Hepatocyte (in vitro differentiated cells): ENCODE results near the gene ATXN10. TPM values are rescaled to one million over a fixed set of nuclear protein-coding genes. Genes with fewer than 3 reads are reported as not detected.

Experiments
- DNase-seq: peaks from one replicate; pipeline ENCODE4 v3.0.0-alpha.2; 2016; ENCODE audit warnings: low spot score
- H2AFZ ChIP-seq: fragments of 200-600 bp; sonication (generic); 2 replicates; pipeline ENCODE4 v1.6.0; 2016; ENCODE audit warnings: antibody characterized with exemption, mild to moderate bottlenecking
- H3K27ac ChIP-seq: fragments of 200-600 bp; sonication (generic); 2 replicates; pipeline ENCODE4 v1.5.1; 2016; ENCODE audit warnings: mild to moderate bottlenecking
- H3K27me3 ChIP-seq: fragments of 200-600 bp; sonication (generic); 2 replicates; pipeline ENCODE4 v1.6.1; 2016
- H3K36me3 ChIP-seq: fragments of 200-600 bp; sonication (generic); replicated peaks from 2 replicates; pipeline ENCODE4 v1.5.1; 2016; ENCODE audit warnings: low read depth; ENCODE audit not compliant: insufficient read depth
- H3K4me1 ChIP-seq: fragments of 200-600 bp; sonication (generic); 2 replicates; pipeline ENCODE4 v1.5.1; 2016; ENCODE audit warnings: mild to moderate bottlenecking, moderate library complexity; ENCODE audit not compliant: insufficient read depth
- H3K4me2 ChIP-seq: fragments of 200-600 bp; sonication (generic); 2 replicates; pipeline ENCODE4 v1.6.0; 2016
- H3K4me3 ChIP-seq: fragments of 200-600 bp; sonication (generic); 2 replicates; pipeline ENCODE4 v1.5.1; 2016; ENCODE audit warnings: mild to moderate bottlenecking
- H3K79me2 ChIP-seq: fragments of 200-600 bp; sonication (generic); 2 replicates; pipeline ENCODE4 v1.6.0; 2017; ENCODE audit warnings: mild to moderate bottlenecking
- H3K9me2 ChIP-seq: fragments of 200-600 bp; sonication (generic); replicated peaks from 2 replicates; pipeline ENCODE4 v1.6.0; 2017; ENCODE audit warnings: mild to moderate bottlenecking; ENCODE audit not compliant: insufficient read depth
- H3K9me3 ChIP-seq: fragments of 200-600 bp; sonication (generic); 2 replicates; pipeline ENCODE4 v1.5.1; 2016; ENCODE audit warnings: low read depth, mild to moderate bottlenecking
- H4K20me1 ChIP-seq: fragments of 200-600 bp; sonication (generic); 2 replicates; pipeline ENCODE4 v1.6.0; 2016; ENCODE audit warnings: mild to moderate bottlenecking; ENCODE audit not compliant: insufficient read depth, poor library complexity, severe bottlenecking
- CTCF ChIP-seq: fragments of 200-600 bp; sonication (generic); IDR thresholded peaks from 2 replicates; pipeline ENCODE4 v1.5.1; 2016; ENCODE audit warnings: antibody characterized with exemption, mild to moderate bottlenecking; ENCODE audit not compliant: poor library complexity
- EZH2 ChIP-seq: fragments of 200-600 bp; sonication (generic); IDR thresholded peaks from 2 replicates; pipeline ENCODE4 v1.6.1; 2016; ENCODE audit warnings: antibody characterized with exemption, mild to moderate bottlenecking, borderline replicate concordance
- EZH2phosphoT487 ChIP-seq: fragments of 200-600 bp; sonication (generic); IDR thresholded peaks from one replicate; pipeline ENCODE4 v1.6.1; 2018; ENCODE audit warnings: antibody characterized with exemption, mild to moderate bottlenecking, low read depth, moderate library complexity; ENCODE audit not compliant: unreplicated experiment, severe bottlenecking
- WGBS: methylation state at CpG from one replicate; pipeline ENCODE4 v1.1.6; 2016; ENCODE audit warnings: low lambda C conversion rate; ENCODE audit errors: missing lambda C conversion rate; 5-methylcytosine and 5-hydroxymethylcytosine counted together
- polyA plus RNA-seq: library from polyadenylated mRNA; unstranded; fragments of >200 nt; fragmentation: Nextera tagmentation; extraction: Ambion mirVana; gene quantifications from 2 replicates; pipeline ENCODE4 v1.2.1, GENCODE V29; 2016
- total RNA-seq: library from RNA; depleted of rRNA; stranded (reverse); fragments of >200 nt; gene quantifications from 2 replicates; pipeline ENCODE4 v1.2.3, GENCODE V29; 2014

ATXN10 gene
- total and polyA plus RNA-seq, 2 experiments from 2014 or later = 141 to 186 TPM

GRCh38 chr22:45787759-45788158 is 116.1 kb downstream of the ATXN10 start:
- Histone ChIP-seq H3K27ac (no peak overlapping the region), H3K79me2 (peaks cover 36% of the 10 kb centered on the region), H3K36me3 (no peaks in the 10 kb centered on the region), H2AFZ (no peak overlapping the region), H3K4me2 (no peak overlapping the region), H3K9me2 (no peaks in the 10 kb centered on the region), H3K9me3 (no peaks in the 10 kb centered on the region), H4K20me1 (peaks cover 3% of the 10 kb centered on the region), H3K4me3 (no peak overlapping the region), H3K27me3 (no peaks in the 10 kb centered on the region), H3K4me1 (no peaks in the 10 kb centered on the region)
- WGBS = 98% methylated on average over 2 of the region's 2 CpGs
- DNase-seq = no peak
- TF ChIP-seq EZH2 = no peak
- no peak for TF ChIP-seq CTCF

- WGBS = 98% methylated on average over 8 of the region's 8 CpGs
- no peak for DNase-seq
- Histone ChIP-seq H3K9me3 (no peaks in the 10 kb centered on the region), H2AFZ (no peak overlapping the region), H3K4me1 (no peaks in the 10 kb centered on the region), H3K36me3 (no peaks in the 10 kb centered on the region), H4K20me1 (peaks cover 3% of the 10 kb centered on the region), H3K79me2 (peaks cover 30% of the 10 kb centered on the region), H3K9me2 (no peaks in the 10 kb centered on the region), H3K27me3 (no peaks in the 10 kb centered on the region), H3K27ac (no peak overlapping the region), H3K4me3 (no peak overlapping the region), H3K4me2 (no peak overlapping the region)
- no peak for TF ChIP-seq EZH2
- no peak for TF ChIP-seq CTCF
- no peak for TF ChIP-seq EZH2phosphoT487
Measured at GRCh38 chr22:45788522-45788921, 116.9 kb downstream of the ATXN10 start.

- WGBS = 100% methylated on average over 1 of the region's 1 CpG
Measured at GRCh38 chr22:45790401-45790800, 118.8 kb downstream of the ATXN10 start.

GRCh38 chr22:45793161-45793560 is 121.5 kb downstream of the ATXN10 start:
- Histone ChIP-seq H3K4me1 (no peaks in the 10 kb centered on the region), H3K27ac (no peak overlapping the region), H3K4me3 (no peak overlapping the region), H3K4me2 (no peak overlapping the region), H3K9me2 (no peaks in the 10 kb centered on the region), H3K27me3 (no peaks in the 10 kb centered on the region), H3K36me3 (no peaks in the 10 kb centered on the region), H4K20me1 (no peaks in the 10 kb centered on the region), H3K79me2 (peaks cover 11% of the 10 kb centered on the region), H3K9me3 (peaks cover 22% of the 10 kb centered on the region), H2AFZ (no peak overlapping the region)
- DNase-seq = no peak
- no peak for TF ChIP-seq CTCF
- TF ChIP-seq EZH2 = no peak
- TF ChIP-seq EZH2phosphoT487 = no peak
- WGBS = 98% methylated on average over 3 of the region's 3 CpGs

More at GRCh38 chr22:45790401-45790800, 118.8 kb downstream of the ATXN10 start:
- Histone ChIP-seq H3K9me2 (no peaks in the 10 kb centered on the region), H3K4me2 (no peak overlapping the region), H3K4me3 (no peak overlapping the region), H3K27me3 (no peaks in the 10 kb centered on the region), H4K20me1 (no peaks in the 10 kb centered on the region), H2AFZ (no peak overlapping the region), H3K36me3 (no peaks in the 10 kb centered on the region), H3K4me1 (no peaks in the 10 kb centered on the region), H3K79me2 (peaks cover 20% of the 10 kb centered on the region), H3K27ac (no peak overlapping the region), H3K9me3 (peaks cover 6% of the 10 kb centered on the region)
- DNase-seq = no peak
- no peak for TF ChIP-seq EZH2phosphoT487
